HL-60/S4 (cell line): Measurements from ENCODE around the gene MON2.
"Not testable (repeated sequence)": the region's sequence is repeated elsewhere in the genome, so short reads cannot be mapped to it uniquely, and the experiment has no call there.

Experiments used
- in situ Hi-C: fragments of 300-500 bp; cut with MboI; formaldehyde crosslinking; loops from 2 replicates; pipeline ENCODE4 v1.14.3; 2022; ENCODE audit warnings: low sequenced_read_pairs

MON2 gene

DNA sequence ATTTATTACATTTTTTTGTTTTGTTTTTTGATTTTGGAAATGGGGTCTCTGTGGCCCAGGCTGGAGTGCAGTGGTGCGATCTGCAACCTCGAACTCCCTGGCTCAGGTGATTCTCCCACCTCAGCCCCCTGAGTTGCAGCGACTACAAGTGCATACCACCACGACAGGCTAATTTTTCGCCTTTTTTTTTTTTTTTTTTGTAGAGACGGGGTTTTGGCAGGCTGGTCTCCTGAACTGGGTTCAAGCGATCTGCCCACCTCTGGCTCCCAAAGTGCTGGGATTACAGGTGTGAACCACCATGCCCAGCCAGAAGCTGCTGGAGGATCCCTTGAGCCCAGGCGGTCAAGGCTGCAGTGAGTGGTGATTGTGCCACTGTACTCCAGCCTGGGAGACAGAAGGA is 2.3 kb downstream of the MON2 start:
- in situ Hi-C loops = no loop called here

DNA sequence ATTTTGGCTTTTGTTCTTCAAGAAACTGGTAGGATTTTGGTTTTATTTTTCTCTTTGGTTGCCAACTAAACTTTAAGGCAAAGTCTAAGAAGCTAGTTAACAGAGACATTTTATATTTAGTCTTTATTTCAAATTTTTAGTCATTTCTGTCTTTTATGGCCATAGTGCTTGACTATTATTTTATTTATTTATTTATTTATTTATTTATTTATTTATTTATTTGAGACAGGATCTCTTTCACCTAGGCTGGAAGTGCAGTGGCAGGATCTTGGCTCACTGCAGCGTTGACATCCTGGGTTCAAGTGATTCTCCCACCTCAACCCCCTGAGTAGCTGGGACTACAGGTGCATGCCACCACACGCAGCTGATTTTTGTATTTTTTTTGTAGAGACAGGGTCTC is 3.1 kb downstream of the MON2 start:
- in situ Hi-C loops = no loop called here

DNA sequence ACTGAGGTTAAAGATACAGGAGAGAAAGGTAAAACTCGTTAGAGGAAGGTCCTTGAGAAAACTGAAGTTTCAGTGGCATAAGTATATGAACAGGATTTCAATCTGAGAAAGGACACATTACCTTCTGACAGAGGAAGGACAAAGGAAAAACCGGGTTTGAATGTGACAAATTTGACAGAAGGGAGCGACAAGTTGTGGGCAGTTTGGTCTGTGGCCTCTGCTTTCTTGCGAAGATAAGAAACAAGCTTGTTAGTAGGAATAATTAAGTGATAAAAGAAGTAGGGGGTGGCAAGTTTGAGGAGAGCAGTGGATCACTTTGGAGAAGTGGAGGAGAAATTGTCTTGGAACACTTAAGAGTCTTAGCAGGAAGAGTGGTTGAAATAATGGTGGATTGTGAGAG is 5.1 kb downstream of the MON2 start:
- in situ Hi-C loops = no loop called here

DNA sequence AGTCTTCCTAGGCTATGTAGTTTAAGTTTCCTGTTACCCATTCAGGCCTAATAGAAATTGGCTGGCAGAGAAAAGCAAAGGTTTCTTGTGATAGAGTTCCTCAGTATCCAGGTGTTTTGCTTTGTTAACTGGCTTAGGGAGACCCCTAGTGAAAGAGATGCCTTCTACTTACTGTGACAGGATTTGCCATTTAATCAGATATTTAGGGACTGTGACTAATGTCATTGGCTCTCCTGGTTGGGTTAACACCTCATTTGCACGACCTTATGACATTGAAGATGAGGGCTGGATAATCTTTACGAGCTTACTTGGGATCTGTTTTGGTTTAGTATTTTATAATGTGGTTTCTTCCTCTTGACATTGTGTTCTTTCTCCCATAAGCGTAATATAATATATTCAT is 5.8 kb downstream of the MON2 start:
- in situ Hi-C loops = no loop called here

DNA sequence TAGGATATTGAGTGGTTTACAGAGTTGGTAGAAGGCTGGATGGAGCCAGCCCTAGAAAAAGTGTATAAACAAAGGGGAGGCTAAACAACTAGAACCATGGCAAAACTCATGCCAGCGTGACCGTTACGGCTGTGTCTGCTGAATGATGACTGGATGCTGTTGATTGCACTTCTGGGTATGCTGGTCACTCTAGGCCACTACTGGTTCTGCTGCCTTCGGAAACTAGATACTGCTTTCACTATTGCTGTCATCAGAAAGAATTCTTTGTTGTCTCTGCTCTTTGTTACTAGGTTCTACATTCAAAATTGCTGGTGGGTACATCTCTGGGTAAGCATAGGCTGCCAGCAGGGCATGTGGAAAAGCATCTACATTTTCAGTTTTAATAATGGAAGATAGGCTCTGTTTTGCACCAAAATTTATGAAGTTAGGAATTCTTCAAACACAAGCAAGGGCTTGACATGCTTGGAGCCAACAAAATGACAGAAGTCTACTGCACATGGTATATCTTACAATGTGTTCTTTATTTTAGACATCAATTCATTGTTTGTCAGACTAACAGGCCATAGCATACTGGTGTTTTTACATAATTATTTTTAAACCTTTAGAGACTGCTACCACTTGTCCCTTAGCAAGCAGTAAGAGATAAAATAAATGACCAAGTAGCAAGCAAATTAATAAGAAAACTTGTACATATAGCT is 15.4 kb downstream of the MON2 start:
- in situ Hi-C loops = no loop called here

DNA sequence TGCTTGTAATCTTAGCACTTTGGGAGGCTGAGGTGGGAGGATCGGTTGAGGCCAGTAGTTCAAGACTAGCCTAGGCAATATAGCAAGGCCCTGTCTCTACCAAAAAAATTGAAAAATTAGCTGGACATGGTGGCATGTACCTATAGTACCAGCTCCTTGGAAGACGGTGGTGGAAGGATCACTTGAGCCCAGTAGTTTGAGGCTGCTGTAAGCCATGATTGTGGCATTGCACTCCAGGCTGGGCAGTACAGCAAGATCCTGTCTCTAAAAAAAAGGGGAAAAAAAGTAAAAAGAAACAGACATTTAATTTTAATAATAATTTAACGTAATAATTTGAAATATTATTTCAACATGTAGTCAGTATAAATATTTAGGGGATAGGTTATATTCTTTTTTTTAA is 16.1 kb downstream of the MON2 start:
- in situ Hi-C loops = no loop called here

DNA sequence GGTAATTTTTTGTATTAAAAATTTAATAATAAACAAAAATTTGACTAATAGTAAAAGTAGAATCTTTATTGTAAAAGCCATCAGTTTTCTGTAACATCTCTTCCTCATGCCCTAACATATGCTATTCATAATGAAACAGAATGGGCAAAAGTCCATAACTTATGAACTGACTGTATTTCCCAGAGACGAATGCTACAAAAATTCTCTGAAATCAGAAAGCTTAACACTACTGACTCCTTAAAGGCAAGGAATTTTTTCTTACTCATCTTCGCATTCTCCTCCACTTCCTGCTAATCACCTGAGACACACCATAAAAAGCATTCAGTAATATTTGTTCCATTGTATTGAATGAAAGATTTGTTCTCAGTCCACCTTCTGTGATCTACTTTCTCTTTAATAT is 17.6 kb downstream of the MON2 start:
- in situ Hi-C loops = no loop called here

DNA sequence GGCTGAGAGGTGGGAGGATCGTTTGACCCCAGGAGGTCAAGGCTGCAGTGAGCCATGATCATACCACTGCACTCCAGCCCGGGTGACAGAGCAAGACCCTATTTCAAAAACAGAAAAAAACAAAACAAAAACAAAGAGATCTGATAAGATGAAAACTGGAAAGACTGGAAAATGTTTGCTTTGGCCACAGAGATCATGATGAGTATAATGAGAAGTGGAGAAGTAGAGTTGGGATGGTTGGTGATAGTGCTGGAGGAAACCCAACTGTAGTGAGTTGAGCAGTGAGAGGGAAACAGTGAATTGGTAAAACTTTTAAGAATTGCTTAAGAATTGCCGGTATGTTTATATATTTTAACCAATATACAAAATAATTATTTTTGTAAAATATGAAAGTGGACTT is 39.2 kb downstream of the MON2 start:
- in situ Hi-C loops = no loop called here

DNA sequence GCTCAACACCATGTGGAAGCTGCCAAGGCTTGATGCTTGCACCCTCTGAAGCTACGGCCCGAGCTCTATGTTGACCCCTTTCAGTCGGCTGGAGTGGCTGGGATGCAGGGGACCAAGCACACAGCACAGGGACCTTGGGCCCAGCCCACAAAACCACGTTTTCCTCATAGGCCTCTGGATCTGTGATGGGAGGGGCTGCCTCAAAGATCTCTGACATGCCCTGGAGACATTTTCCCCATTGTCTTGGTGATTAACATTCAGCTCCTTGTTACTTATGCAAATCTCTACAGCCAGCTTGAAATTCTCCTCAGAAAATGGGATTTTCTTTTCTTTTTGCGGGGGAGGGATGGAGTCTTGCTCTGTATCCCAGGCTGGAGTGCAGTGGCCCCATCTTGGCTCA is 46.3 kb downstream of the MON2 start:
- in situ Hi-C loops = no loop called here

DNA sequence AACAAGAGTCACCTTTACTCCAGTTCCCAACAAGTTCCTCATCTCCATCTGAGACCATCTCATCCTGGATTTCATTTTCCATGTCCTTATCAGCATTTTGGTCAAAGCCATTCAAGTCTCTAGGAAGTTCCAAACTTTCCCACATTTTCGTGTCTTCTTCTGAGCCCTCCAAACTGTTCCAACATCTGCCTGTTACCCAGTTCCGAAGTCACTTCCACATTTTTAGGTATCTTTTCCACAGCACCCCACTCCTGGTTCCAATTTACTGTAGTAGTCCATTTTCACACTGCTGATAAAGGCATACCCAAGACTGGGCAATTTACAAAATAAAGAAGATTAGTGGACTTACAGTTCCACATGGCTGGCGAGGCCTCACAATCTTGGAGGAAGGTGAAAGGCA is 47.5 kb downstream of the MON2 start:
- in situ Hi-C loops = not testable (repeated sequence)

DNA sequence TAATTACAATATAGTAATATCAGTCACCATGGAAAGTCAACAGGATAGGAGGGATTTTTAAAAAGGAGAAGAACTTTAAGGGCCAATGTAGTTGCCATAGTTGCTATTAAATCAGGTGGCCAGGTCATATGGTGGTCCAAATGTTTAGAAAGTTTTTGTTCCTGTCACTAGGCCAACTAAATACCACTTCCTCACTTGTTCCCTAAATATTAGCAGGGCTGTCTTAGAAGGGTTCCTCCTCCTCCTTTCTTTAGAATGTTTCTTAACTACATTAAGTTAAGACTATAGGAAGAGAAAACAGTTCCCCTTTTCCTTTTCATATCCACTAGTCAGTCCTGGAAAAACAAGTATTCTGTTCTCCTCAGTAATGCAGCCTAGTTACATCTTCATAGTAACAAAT is 50.3 kb downstream of the MON2 start:
- in situ Hi-C loops = no loop called here

DNA sequence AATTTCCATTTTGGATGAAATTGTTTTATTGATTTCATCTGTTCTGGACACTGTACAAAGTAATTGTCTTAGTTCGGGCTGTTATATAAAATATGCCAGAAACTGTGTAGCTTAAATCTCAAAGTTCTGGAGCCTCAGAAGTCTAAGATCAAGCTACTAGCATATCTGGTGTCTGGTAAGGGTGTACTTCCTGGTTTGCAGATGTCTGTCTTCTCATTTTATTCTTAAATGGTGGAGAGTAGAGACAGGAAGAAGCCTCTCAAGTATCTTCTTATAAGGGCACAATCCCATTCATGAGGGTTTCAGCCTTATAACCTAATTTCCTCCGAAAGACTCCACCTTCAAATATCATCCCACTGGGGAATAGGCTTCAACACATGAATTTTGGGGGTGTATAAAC is 51.3 kb downstream of the MON2 start:
- in situ Hi-C loops = no loop called here

DNA sequence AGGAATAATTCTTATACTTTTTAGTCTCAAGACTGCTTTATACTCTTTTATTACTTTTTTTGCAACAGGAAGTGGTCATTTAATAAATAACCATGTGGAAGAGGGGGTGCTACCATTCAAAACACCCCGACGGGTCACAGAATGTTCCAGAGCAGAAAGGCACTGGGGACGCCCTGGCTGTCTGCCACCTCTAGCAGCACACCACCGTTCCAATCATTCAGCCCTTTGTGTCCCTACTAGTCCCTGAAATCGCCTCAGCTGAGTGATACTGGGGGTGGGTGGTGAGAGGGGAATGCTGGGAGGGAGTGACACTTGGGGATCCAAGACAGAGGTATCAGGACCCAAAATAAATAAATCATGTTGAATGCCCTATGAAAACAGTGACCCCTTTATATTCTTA is 52.4 kb downstream of the MON2 start:
- in situ Hi-C loops = no loop called here

DNA sequence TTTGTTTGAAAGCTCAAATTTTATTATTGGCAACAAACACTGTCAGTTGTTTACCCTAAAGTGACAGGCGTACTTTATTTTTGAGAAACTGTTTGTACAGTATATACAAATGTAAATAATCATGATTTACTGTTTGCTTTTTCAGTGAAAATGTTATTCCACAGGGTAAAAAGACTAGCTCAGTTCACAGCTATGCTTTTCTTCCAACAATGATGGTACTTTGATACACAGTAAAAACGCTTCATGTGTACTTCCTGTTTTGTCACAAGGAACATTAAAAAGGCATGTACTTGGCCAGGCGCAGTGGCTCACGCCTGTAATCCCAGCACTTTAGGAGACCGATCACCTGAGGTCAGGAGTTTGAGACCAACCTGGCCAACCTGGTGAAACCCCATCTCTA is 53.7 kb downstream of the MON2 start:
- in situ Hi-C loops = no loop called here

DNA sequence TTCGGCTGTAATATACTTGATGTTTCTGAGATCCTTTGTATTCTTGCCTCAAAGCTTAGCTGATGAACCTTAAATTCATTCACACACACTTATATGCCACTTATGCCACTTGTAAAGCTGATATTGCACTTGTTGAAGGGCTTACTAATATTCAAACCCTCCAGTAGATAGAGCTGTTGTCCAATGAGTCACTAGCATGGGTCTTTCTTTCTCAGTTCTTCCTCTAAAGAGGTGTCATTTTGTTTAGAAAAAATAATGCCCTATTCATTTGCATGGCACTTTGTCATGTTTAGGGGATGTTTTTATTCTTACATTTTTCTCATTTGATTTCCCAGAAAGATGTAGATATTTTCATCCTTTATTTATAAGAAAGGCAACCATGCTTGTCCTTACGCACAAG is 56.4 kb downstream of the MON2 start:
- in situ Hi-C loops = no loop called here

DNA sequence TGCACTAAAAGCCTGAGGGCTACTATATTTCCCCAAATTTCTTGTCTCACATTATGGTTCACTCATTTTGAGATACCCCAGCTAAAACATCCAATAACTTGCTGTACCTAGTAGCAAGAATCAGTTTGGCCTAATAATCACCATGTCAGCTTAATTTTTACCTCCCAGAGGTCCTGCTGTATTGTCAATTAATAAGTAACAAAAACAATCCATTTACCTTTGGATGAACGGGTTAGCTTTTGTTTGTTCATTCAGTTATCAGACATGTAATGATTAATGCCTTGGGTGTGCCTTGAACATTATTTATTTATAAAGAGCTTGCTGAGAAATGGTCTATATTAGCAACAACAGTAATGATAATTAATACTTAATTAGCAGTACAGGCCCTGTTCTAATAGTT is 57.0 kb downstream of the MON2 start:
- in situ Hi-C loops = no loop called here

DNA sequence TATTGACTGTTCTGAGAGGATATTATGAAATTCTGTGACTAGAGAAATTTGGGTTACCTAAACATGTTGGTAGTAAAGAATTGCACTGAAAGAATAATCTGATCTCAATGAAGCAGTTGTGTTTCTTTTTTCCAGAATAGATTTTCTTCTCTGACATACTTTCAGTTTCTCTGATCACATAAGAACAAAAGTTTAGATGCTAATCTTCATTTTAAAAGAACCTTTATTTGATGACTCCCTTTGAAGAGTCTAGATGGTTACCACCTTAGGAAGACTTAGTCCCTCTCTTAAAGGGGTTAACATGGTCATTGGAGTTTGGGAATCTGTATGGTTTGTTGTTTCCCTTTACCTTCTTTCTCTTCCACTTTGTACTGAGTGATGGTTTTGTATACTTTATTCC is 58.6 kb downstream of the MON2 start:
- in situ Hi-C loops = no loop called here

DNA sequence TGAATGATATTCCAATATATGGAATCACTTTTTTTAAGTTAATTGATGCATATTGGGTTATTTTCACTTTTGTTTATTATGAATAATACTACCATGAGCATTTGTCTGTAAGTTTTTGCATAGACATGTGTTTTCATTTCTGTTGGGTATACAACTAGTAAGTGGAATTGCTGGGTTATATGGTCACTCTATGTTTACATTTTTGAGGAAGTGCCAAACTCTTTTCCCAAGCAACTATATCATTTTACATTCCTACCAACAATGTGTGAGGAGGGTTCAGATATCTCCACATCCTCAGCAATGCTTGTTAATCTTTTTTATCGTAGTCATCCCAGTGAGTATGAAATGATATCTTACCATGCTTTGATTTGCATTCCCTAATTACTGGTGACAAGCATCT is 64.0 kb downstream of the MON2 start:
- in situ Hi-C loops = no loop called here

DNA sequence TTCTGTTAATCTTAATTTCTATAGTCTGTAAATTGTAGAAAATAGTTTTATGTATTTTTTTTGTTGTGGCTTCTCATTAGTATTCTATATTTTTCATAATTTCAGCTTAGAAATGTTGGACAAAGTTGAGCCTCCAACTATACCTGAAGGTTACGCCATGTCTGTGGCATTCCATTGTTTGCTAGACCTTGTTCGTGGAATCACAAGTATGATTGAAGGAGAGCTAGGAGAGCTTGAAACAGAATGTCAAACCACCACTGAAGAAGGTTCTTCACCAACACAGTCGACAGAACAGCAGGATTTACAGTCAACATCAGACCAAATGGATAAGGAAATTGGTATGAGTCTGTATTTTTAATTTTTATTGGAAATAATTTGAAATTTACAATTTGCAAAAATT is 65.7 kb downstream of the MON2 start:
- in situ Hi-C loops = no loop called here

DNA sequence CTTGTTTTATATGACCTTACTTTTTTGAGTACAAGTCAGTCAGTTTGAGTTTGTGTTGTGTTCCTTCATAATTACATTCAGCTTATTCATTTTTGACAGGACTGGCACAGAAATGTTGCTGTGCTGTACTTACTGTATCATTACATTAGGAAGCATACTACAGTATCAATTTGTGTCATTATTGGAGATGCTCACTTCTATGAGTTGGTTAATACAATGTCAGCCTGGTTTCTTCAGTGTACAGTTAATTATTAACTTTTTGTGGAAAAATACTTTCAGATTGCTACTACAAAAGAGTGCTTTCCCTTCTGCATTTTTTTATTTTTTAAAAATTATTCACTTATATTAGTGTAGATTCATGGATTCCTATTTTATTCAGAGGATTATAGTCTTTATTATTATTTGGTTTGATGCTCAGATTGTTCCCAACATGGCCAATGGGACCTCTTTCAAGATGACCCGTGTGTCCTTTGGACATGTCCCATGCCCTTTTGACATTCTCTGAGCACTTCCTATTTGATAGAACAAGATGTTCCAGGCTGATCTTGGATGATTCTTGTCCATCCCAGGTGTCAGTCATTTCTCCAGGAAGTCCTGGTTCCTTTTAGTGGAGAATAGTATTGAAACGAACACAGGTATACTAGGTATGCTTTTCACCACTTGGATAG is 66.6 kb downstream of the MON2 start:
- in situ Hi-C loops = no loop called here

DNA sequence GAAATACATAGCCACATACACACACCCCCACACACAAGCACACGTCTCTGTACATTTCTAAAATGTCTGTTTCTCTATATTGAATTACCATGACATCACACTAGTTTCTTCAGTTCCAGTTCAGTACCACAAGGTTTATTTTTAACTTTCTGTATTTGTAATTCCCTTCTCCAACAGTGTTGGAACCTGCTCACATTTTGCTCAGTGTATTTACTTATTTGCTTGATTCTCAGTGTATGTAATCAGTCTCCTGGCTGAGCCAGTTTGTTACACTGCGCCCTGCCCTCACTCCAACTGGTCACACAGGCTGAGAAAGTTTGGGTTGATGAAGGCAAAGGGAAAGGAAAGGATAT is 67.1 kb downstream of the MON2 start:
- in situ Hi-C loops = no loop called here

DNA sequence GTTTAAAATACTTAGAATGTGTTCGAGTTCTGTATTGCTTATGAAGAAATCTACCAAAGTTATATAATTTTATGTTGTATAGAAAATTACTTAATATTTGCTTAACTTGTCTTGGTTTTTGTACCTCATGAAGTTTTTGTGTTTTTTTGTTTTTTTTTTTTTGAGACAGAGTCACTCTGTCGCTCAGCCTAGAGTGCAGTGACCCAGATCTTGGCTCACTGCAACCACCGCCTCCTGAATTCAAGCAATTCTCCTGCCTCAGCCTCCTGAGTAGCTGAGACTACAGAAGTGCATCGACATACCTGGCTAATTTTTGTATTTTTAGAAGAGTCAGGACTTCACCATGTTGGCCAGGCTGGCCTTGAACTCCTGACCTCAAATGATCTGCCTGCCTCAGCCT is 69.9 kb downstream of the MON2 start:
- in situ Hi-C loops = no loop called here

DNA sequence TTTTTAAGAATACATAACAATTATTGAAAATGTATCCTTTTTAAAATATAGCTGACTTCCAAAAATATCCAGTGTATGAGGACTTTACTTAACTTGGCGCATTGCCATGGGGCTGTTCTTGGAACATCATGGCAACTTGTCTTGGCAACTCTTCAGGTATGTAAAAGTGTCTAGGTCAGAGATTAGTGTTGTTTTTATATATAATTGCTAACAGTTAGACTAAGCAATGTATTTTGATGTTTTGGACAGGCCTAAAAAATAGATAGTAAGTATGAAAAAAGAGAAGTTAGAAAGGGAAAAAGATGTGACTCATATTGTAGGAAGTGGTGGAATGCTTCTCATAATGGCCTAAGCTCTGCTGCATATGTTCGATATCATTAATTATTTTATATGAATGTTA is 70.9 kb downstream of the MON2 start:
- in situ Hi-C loops = no loop called here
